ENCODE results near the gene UACA.
A peak's percentile ranks its signal among the peaks of the same experiment; 100 is the strongest.

Gene UACA

DNA sequence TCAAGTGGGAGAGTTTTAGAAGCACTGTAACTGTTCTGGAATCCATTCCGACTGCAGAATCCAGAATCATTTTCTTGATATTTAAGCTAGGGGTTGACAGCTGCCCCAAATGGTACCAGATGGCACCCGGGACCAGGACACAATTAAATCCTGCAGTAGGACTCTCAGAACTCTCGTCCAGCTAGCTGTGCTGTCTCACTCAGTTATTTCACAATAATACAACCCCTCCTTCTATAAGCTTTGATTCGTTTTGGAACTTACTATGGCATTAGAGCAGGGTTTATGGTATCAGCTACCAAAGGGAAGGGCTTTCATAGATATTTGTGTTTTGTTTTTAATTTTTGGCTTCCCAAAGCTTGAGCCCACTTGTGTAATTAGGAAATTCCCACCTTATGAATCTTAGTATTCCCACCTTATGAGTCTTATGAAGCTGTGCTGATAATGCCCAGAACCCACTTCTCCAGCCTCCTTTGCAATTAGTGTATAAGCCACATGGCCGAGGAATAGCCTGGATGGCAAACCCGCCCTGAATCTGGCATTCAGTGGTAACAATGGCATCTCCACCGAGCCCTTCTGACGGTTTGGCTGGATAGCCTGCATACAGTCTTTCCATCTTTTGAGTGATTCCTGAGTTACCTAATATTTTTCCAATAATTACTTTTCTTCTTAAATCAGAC is 120.1 kb downstream of the UACA start:
- TF ChIP-seq, protein P1, sequence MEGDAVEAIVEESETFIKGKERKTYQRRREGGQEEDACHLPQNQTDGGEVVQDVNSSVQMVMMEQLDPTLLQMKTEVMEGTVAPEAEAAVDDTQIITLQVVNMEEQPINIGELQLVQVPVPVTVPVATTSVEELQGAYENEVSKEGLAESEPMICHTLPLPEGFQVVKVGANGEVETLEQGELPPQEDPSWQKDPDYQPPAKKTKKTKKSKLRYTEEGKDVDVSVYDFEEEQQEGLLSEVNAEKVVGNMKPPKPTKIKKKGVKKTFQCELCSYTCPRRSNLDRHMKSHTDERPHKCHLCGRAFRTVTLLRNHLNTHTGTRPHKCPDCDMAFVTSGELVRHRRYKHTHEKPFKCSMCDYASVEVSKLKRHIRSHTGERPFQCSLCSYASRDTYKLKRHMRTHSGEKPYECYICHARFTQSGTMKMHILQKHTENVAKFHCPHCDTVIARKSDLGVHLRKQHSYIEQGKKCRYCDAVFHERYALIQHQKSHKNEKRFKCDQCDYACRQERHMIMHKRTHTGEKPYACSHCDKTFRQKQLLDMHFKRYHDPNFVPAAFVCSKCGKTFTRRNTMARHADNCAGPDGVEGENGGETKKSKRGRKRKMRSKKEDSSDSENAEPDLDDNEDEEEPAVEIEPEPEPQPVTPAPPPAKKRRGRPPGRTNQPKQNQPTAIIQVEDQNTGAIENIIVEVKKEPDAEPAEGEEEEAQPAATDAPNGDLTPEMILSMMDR (IDR thresholded peaks at IDR 0.05; ENCODE audit: insufficient read depth, low read depth, low read length, missing control alignments): no peak
- DNase-seq (ENCODE audit: low read depth): no peak
- no peak overlapping the region for H3K4me3 ChIP-seq (ENCODE audit: low read depth, low read length)

DNA sequence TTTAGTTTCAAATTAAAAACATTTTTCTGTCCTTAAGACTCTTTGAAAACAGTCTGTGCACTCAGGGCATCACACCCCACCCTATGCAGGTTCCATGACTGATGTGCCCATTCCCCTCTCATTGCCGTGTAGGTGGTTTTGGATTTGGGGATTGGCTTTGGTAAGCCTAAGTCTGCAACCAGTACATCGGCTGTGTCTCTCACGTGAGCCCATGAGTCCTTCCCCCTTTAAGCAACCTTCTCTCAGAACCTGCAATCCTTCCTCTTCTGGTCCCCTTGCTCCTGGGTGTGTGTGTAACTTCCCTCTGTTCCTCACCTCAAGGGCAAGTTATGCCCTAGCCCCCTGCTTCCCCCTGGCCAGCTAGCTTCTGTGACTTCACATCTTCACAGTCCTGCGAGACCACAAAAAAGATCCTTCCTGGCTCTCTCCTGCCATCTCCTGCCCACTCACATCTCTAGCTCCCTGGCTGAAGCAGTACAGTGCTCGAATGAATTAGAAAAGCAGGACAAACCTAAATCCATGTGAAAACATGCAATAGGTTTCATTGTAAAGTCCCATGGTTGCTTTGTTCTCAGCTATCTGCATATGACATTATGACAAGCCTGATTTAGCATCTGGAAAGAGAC is 126.7 kb downstream of the UACA start:
- DNase-seq (ENCODE audit: low read depth): no peak
- H3K4me3 ChIP-seq (ENCODE audit: low read depth, low read length): no peak overlapping the region
- TF ChIP-seq, protein P1 (IDR thresholded peaks at IDR 0.05; ENCODE audit: insufficient read depth, low read depth, low read length, missing control alignments): peak; percentile 10

DNA sequence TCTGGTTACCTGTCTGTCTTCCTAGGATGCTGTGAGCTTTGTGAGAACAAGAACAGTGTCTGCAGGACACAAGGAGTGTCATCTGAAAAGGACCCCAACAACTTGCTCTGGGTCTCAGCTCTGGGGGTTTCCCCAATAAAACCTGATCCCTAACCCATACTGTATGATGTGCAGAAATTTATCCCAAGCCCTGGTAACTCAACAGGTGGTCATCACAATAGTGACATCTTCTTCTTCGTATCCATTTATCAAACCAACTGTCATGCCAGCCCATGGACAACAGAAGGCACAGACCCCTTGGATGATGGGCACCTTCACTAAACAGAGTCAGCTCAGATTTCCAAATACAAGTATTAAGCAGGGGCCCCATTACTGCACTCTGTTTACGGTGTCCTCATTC is 127.5 kb downstream of the UACA start:
- TF ChIP-seq, protein P1 (IDR thresholded peaks at IDR 0.05; ENCODE audit: insufficient read depth, low read depth, low read length, missing control alignments): no peak
- no peak for DNase-seq (ENCODE audit: low read depth)
- no peak overlapping the region for H3K4me3 ChIP-seq (ENCODE audit: low read depth, low read length)

DNA sequence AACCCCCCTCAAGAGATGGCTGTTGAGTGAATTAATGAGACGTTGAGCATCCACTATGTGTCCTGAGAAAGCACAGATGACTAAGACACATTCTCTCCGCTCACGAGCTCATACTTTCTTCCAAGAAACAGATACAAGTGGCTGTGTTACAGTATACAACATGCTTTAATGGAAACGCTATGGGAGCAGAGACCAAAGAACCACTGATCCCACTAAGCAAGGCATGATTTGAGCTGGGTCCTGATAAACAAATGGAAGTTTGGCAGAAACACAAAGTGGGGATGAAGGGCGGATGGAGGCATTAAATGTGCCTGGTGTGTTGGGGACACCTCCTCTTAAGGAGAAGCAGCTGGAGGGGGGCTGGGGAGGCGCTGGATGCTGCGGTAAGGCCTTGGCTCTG is 129.4 kb downstream of the UACA start:
- TF ChIP-seq, protein P1 (IDR thresholded peaks at IDR 0.05; ENCODE audit: insufficient read depth, low read depth, low read length, missing control alignments): no peak
- H3K4me3 ChIP-seq (ENCODE audit: low read depth, low read length): no peak overlapping the region
- no peak for DNase-seq (ENCODE audit: low read depth)

DNA sequence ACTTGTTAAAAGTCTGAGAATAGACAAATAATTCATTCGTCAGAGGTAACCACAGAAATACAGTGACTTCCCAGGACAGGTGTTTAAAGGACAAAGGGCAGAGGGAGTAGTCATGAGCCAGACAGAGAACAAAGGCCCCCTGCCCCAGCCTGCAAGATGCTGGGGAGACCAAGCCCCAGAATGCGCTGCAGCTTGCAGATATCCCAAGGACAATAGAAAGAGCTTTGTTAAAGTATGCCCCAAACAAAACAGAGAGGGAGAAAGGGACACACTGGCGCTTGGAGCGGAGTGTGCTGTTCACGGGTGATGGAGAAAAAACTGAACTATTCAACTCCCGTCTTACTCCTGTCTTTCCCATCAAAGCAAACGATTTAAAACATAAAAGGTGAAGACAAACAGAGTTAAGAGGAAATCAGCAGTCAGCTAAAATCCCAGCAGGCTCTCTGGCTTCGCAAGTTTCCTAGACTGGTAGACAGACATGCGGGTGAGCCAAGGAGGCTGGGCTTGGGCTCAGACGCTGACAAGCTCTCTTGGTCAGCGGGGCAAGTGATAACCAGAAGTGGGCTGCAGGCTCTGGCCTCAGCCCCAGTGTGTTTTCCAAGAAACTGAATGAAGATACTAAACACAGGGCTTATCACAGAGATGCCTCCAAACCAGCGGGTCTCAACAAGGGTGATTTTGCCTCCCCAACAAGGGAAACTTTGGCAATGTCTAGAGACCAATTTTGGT is 130.1 kb downstream of the UACA start:
- no peak overlapping the region for H3K4me3 ChIP-seq (ENCODE audit: low read depth, low read length)
- TF ChIP-seq, protein P1 (IDR thresholded peaks at IDR 0.05; ENCODE audit: insufficient read depth, low read depth, low read length, missing control alignments): no peak
- no peak for DNase-seq (ENCODE audit: low read depth)

DNA sequence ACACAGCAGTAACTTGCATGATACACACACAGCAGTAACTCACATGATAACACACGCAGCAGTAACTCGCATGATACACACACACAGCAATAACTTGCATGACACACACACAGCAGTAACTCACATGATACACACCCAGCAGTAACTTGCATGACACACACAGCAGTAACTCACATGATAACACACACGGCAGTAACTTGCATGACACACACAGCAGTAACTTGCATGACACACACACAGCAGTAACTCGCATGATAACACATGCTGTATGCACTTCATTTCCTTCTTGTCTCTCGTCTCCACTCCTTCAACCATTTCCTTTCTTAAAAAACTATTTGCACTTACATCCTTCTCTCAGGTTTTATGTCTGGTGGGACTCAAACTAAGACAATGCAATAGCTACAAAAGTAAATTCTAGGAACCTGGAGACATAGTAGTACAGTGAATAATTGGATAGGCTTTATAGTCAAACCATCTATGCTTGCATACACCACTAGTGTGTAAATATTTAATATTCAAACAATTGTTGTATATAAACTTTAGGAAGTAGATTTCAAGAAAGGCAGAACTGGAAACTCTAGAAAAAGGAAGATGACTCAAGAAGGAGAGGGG is 130.8 kb downstream of the UACA start:
- H3K4me3 ChIP-seq (ENCODE audit: low read depth, low read length): no peak overlapping the region
- TF ChIP-seq, protein P1 (IDR thresholded peaks at IDR 0.05; ENCODE audit: insufficient read depth, low read depth, low read length, missing control alignments): no peak
- DNase-seq (ENCODE audit: low read depth): no peak

All from GM12865 (cell line).